ENCODE measurements around the gene L1CAM. TPM values are rescaled to one million over a fixed set of nuclear protein-coding genes. Genes with fewer than 3 reads are reported as not detected.

L1CAM gene
- total RNA-seq, 1 experiment from 2014 or later: 819 TPM

GRCh38 chrX:153930011-153930910, 44.3 kb upstream of the L1CAM start:
- POLR2A ChIA-PET: interaction anchor here (0.7 kb wide), 1 partner anchor 7 kb away, joined by 3 read pairs; no protein-coding TSS in a partner anchor
- Histone ChIP-seq H3K9me3 (ENCODE audit: control insufficient read depth, insufficient read depth, low read depth, low read length) (no peaks in the 10 kb centered on the region), H3K27ac (ENCODE audit: low read length) (peak overlapping the region; percentile 79), H3K36me3 (ENCODE audit: control insufficient read depth, insufficient read depth, low read length) (peaks cover 7% of the 10 kb centered on the region), H3K27me3 (ENCODE audit: control insufficient read depth, insufficient read depth, low read length) (no peaks in the 10 kb centered on the region), H3K4me3 (ENCODE audit: low read depth in 2 of 2, low read length in 2 of 2) (no peak overlapping the region), H3K4me1 (ENCODE audit: control insufficient read depth, insufficient read depth, low read length) (peaks cover 36% of the 10 kb centered on the region)
- in situ Hi-C loops (cut with HindIII; ENCODE audit: low pct_unique_long_range_greater_than_20kb, low sequenced_read_pairs): no loop called here
- BruUV-seq (replicated peaks): no TSS peak
- DNase-seq (ENCODE audit: low read depth, low spot score): no peak
- no peak for ATAC-seq
- no peak for TF ChIP-seq POLR2AphosphoS5 (IDR thresholded peaks at IDR 0.05; ENCODE audit: low read depth, low read length)
- no peak for TF ChIP-seq SIN3A (IDR thresholded peaks at IDR 0.05; ENCODE audit: borderline replicate concordance, insufficient read depth, low read depth, low read length)
- TF ChIP-seq REST (IDR thresholded peaks at IDR 0.05; ENCODE audit: insufficient read depth in 1 of 2, low read depth in 2 of 2, low read length in 1 of 2): no peak
- TF ChIP-seq CTCF (IDR thresholded peaks at IDR 0.05): no peak
- TF ChIP-seq TCF7L2 (IDR thresholded peaks at IDR 0.05; ENCODE audit: low read depth, low read length): no peak
- intact Hi-C loops (cut with micrococcal nuclease; ENCODE audit: unreplicated experiment): no loop called here
- CTCF ChIA-PET: no interaction called here

- POLR2A ChIA-PET: no interaction called here
- H3K27ac ChIP-seq (ENCODE audit: low read length): peak overlapping the region; percentile 79
Observed at GRCh38 chrX:153929576-153929975, 43.6 kb upstream of the L1CAM start.

More at GRCh38 chrX:153929576-153929975, 43.6 kb upstream of the L1CAM start:
- Histone ChIP-seq H3K27me3 (ENCODE audit: control insufficient read depth, insufficient read depth, low read length) (no peaks in the 10 kb centered on the region), H3K4me1 (ENCODE audit: control insufficient read depth, insufficient read depth, low read length) (peaks cover 43% of the 10 kb centered on the region), H3K9me3 (ENCODE audit: control insufficient read depth, insufficient read depth, low read depth, low read length) (no peaks in the 10 kb centered on the region), H3K36me3 (ENCODE audit: control insufficient read depth, insufficient read depth, low read length) (peaks cover 7% of the 10 kb centered on the region), H3K4me3 (ENCODE audit: low read depth in 2 of 2, low read length in 2 of 2) (peak overlapping the region in 1 of 2 experiments; percentile 57; a peak in 2 of 4 replicates)
- no TSS peak for BruUV-seq (replicated peaks)
- DNase-seq (ENCODE audit: low read depth, low spot score) (no peak), ATAC-seq (no peak)
- intact Hi-C loops (cut with micrococcal nuclease; ENCODE audit: unreplicated experiment): loop anchor here (10.0 kb wide), 1 partner anchor 165 kb away; the partner anchor contains the start of gene PLXNB3
- TF ChIP-seq POLR2AphosphoS5 (IDR thresholded peaks at IDR 0.05; ENCODE audit: low read depth, low read length) (no peak), TCF7L2 (IDR thresholded peaks at IDR 0.05; ENCODE audit: low read depth, low read length) (no peak), SIN3A (IDR thresholded peaks at IDR 0.05; ENCODE audit: borderline replicate concordance, insufficient read depth, low read depth, low read length) (no peak), CTCF (IDR thresholded peaks at IDR 0.05) (no peak), REST (IDR thresholded peaks at IDR 0.05; ENCODE audit: insufficient read depth in 1 of 2, low read depth in 2 of 2, low read length in 1 of 2) (no peak)
- CTCF ChIA-PET: no interaction called here
- in situ Hi-C loops (cut with HindIII; ENCODE audit: low pct_unique_long_range_greater_than_20kb, low sequenced_read_pairs): no loop called here

Measured in Panc1 (cell line).